GM23338 (cell line): ENCODE measurements around the gene FST. TPM values are rescaled to one million over a fixed set of nuclear protein-coding genes. Genes with fewer than 3 reads are reported as not detected.
A peak's percentile ranks its signal among the peaks of the same experiment; 100 is the strongest.

ENCODE experiments used
- ATAC-seq: fragments of 200-7000 bp; cut with Tn5 transposase; 3 replicates; pipeline ENCODE4 v1.9.1; 2020
- DNase-seq: peaks from one replicate; pipeline ENCODE4 v3.0.0-alpha.2; 2015; ENCODE audit warnings: low spot score
- H2AFZ ChIP-seq: fragments of 200-600 bp; sonication (generic); 2 replicates; pipeline ENCODE4 v1.8.0; 2016; ENCODE audit warnings: antibody characterized with exemption, mild to moderate bottlenecking, moderate library complexity
- H3F3A ChIP-seq: fragments of 200-600 bp; sonication (generic); replicated peaks from 2 replicates; pipeline ENCODE4 v1.8.0; 2017; ENCODE audit warnings: antibody characterized with exemption, mixed run types, low read depth
- H3K27ac ChIP-seq: fragments of 200-600 bp; sonication (generic); 2 replicates; pipeline ENCODE4 v1.6.1; 2016; ENCODE audit warnings: low read depth
- H3K27me3 ChIP-seq: fragments of 200-600 bp; sonication (generic); 2 replicates; pipeline ENCODE4 v1.8.0; 2016; ENCODE audit warnings: mild to moderate bottlenecking, mixed run types, moderate library complexity; ENCODE audit not compliant: insufficient read depth
- H3K36me3 ChIP-seq: fragments of 200-600 bp; sonication (generic); 2 replicates; pipeline ENCODE4 v1.8.0; 2016; ENCODE audit warnings: mild to moderate bottlenecking; ENCODE audit not compliant: insufficient read depth
- H3K4me1 ChIP-seq: fragments of 200-600 bp; sonication (generic); 2 replicates; pipeline ENCODE4 v1.8.0; 2016; ENCODE audit warnings: mild to moderate bottlenecking, moderate library complexity; ENCODE audit not compliant: insufficient read depth
- H3K4me2 ChIP-seq: fragments of 200-600 bp; sonication (generic); 2 replicates; pipeline ENCODE4 v1.7.1; 2017; ENCODE audit warnings: mixed run types
- H3K4me3 ChIP-seq: fragments of 200-600 bp; sonication (generic); 2 replicates; pipeline ENCODE4 v1.6.1; 2016; ENCODE audit warnings: mixed run types
- H3K79me2 ChIP-seq: fragments of 200-600 bp; sonication (generic); replicated peaks from 2 replicates; pipeline ENCODE4 v1.8.0; 2017; ENCODE audit warnings: mild to moderate bottlenecking; ENCODE audit not compliant: insufficient read depth
- H3K9me2 ChIP-seq: fragments of 200-600 bp; sonication (generic); 2 replicates; pipeline ENCODE4 v1.8.0; 2017; ENCODE audit not compliant: insufficient read depth
- H4K20me1 ChIP-seq: fragments of 200-600 bp; sonication (generic); replicated peaks from 2 replicates; pipeline ENCODE4 v1.8.0; 2017; ENCODE audit warnings: mild to moderate bottlenecking; ENCODE audit not compliant: insufficient read depth
- H3K27ac Mint-ChIP-seq: 2 replicates; pipeline ENCODE4 v1.8.0; 2020; ENCODE audit warnings: inconsistent platforms, mild to moderate bottlenecking, moderate library complexity, mixed read lengths
- H3K27me3 Mint-ChIP-seq: 3 replicates; pipeline ENCODE4 v1.8.0; 2022; ENCODE audit warnings: low read depth, mild to moderate bottlenecking, moderate library complexity, mixed read lengths, inconsistent platforms; ENCODE audit not compliant: insufficient read depth, poor library complexity
- H3K36me3 Mint-ChIP-seq: 3 replicates; pipeline ENCODE4 v1.8.0; 2021; ENCODE audit warnings: low read depth, mild to moderate bottlenecking, inconsistent platforms, moderate library complexity, mixed read lengths
- H3K4me1 Mint-ChIP-seq: 3 replicates; pipeline ENCODE4 v1.8.0; 2020; ENCODE audit warnings: mild to moderate bottlenecking, inconsistent platforms, mixed read lengths
- H3K4me3 Mint-ChIP-seq: 3 replicates; pipeline ENCODE4 v1.8.0; 2021; ENCODE audit warnings: moderate library complexity, mild to moderate bottlenecking, inconsistent platforms, mixed read lengths
- H3K9me3 Mint-ChIP-seq: 3 replicates; pipeline ENCODE4 v1.8.0; 2020; ENCODE audit warnings: moderate library complexity, mild to moderate bottlenecking, inconsistent platforms, mixed read lengths
- JUNB ChIP-seq: IDR thresholded peaks from one replicate; pipeline ENCODE4 v1.6.1; 2016; ENCODE audit warnings: antibody characterized with exemption; ENCODE audit not compliant: unreplicated experiment
- NANOG ChIP-seq: IDR thresholded peaks from 2 replicates; pipeline ENCODE4 v1.6.1; 2016; ENCODE audit warnings: antibody characterized with exemption, borderline replicate concordance
- ZNF331 ChIP-seq: fragments of 250-450 bp; sonication (Bioruptor Pico); IDR thresholded peaks from 2 replicates; pipeline ENCODE4 v1.5.0; 2020; ENCODE audit warnings: low read depth, mild to moderate bottlenecking, moderate library complexity
- polyA plus RNA-seq: library from polyadenylated mRNA; unstranded; fragments of >200 nt; fragmentation: Nextera tagmentation; extraction: Ambion mirVana; gene quantifications from 2 replicates; pipeline ENCODE4 v1.2.1, GENCODE V29; 2016
- total RNA-seq: library from RNA; depleted of rRNA; stranded (reverse); fragments of >200 nt; shearing (Covaris generic); gene quantifications from 2 replicates; pipeline ENCODE4 v1.2.3, GENCODE V29; 2014
- TF ChIP-seq, protein P1 (sequence below): IDR thresholded peaks from 2 replicates; pipeline ENCODE4 v1.6.1; 2016; ENCODE audit warnings: antibody characterized with exemption
- TF ChIP-seq, protein P2 (sequence below), 2 experiments: fragments of 200-600 bp in 1 of 2; sonication (generic) in 1 of 2; conservative IDR thresholded peaks; 2 replicates each; pipeline versions ENCODE4 v1.5.1 to v1.6.1; 2016 to 2017; ENCODE audit warnings: antibody characterized with exemption in 2 of 2, low read depth in 2 of 2, mild to moderate bottlenecking in 2 of 2, moderate library complexity in 1 of 2
- TF ChIP-seq, protein P3 (sequence below): fragments of 250-450 bp; sonication (Bioruptor Pico); IDR thresholded peaks from 2 replicates; pipeline ENCODE4 v1.5.0; 2020; ENCODE audit warnings: mild to moderate bottlenecking, moderate library complexity

The FST gene
- total and polyA plus RNA-seq, 2 experiments from 2014 or later, result 7.6 to 13.9 TPM

DNA sequence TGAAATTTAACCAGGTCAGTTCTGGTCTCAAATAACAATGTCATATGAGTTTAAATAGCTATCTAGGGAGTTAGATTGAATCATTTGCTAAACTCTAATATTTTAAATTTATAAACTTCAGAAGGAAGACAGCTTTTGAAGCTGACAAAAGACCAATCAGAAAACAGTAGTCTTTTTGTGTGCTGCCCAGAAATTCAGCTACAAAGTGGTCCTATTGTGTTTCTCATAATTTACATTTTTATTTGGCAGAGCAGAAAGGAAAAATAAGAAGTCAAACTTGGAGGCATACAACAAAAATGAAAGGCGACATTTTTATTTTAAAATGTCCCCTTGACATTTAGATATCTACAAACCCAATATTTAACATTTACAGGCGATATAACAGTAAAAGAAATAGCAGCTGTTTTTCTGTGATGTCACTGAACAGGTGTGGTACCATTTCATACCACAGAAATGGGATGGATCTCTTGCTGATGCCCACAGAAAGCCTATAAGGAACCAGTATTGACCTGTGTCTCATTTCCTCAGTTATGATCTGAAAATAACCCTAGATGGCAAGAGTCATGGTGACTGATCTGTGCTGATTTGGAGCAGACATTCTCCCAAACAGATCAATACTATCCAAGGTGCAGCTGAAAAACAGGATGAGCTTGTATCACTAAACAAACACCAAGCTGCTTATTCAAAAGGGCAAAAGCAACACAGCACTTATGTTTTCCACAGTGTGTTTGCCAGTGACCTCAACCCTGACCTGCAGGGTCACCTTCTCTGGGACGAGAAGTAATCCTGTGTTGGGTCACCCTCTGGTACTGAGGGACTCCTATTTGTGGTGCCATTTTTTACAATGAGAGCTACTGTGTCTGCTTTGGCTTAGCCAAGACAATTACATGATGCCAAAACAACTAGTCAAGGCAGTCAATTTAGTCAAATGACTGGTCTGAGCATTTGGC is 3.6 kb upstream of the FST start:
- Histone ChIP-seq H3K36me3 (no peaks in the 10 kb centered on the region), H3K4me2 (no peak overlapping the region), H3F3A (peaks cover 4% of the 10 kb centered on the region; the same call in 1 of the 2 replicates), H3K9me2 (no peaks in the 10 kb centered on the region), H3K79me2 (peaks cover 5% of the 10 kb centered on the region; the same call in 1 of the 2 replicates), H4K20me1 (no peaks in the 10 kb centered on the region), H3K27me3 (peaks cover 19% of the 10 kb centered on the region), H2AFZ (no peak overlapping the region), H3K4me1 (peaks cover 12% of the 10 kb centered on the region; the same call in 1 of the 2 replicates), H3K27ac (no peak overlapping the region), H3K4me3 (no peak overlapping the region)
- Mint-ChIP-seq H3K27ac (no peak overlapping the region), H3K27me3 (peaks cover 16% of the 10 kb centered on the region), H3K36me3 (no peaks in the 10 kb centered on the region; the same call in 2 of the 3 replicates), H3K9me3 (no peaks in the 10 kb centered on the region; the same call in 2 of the 3 replicates), H3K4me1 (peaks cover 9% of the 10 kb centered on the region), H3K4me3 (no peak overlapping the region)
- DNase-seq (no peak), ATAC-seq (no peak)
- TF ChIP-seq NANOG (no peak), ZNF331 (CRISPR knock-in tag) (no peak), JUNB (no peak)
- TF ChIP-seq, protein P1, sequence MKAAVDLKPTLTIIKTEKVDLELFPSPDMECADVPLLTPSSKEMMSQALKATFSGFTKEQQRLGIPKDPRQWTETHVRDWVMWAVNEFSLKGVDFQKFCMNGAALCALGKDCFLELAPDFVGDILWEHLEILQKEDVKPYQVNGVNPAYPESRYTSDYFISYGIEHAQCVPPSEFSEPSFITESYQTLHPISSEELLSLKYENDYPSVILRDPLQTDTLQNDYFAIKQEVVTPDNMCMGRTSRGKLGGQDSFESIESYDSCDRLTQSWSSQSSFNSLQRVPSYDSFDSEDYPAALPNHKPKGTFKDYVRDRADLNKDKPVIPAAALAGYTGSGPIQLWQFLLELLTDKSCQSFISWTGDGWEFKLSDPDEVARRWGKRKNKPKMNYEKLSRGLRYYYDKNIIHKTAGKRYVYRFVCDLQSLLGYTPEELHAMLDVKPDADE, result no peak

DNA sequence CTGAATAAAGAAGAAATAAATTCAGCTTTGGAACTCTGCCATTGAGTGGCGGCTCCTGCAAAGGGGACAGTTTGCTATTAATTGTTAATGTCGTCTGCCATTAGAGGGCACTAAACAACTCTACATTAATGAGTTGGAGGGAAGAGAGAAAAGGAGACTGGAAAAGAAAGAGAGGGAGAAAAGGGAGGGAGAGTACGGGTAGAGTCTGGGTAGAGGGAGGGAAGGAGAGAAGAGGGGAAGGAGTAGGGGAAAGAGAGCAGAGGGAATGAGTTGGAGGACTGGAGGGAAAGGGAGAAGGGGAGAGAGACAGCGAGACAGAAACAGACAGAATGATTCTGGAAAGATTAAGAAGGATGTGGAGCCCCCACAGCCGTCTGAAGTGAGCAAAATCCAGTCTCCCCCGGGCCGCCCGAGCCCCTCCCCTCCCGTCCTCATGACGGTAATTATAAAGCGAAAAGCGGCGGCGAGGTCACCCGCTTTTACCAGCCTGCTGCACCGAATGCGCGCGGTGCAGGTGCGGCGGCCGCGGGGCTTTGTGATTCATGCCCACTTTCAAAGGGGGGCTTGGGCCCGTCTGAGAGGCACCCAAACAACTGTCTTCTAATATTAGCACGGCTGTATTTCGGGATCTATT is 1.9 kb upstream of the FST start:
- TF ChIP-seq, protein P2, sequence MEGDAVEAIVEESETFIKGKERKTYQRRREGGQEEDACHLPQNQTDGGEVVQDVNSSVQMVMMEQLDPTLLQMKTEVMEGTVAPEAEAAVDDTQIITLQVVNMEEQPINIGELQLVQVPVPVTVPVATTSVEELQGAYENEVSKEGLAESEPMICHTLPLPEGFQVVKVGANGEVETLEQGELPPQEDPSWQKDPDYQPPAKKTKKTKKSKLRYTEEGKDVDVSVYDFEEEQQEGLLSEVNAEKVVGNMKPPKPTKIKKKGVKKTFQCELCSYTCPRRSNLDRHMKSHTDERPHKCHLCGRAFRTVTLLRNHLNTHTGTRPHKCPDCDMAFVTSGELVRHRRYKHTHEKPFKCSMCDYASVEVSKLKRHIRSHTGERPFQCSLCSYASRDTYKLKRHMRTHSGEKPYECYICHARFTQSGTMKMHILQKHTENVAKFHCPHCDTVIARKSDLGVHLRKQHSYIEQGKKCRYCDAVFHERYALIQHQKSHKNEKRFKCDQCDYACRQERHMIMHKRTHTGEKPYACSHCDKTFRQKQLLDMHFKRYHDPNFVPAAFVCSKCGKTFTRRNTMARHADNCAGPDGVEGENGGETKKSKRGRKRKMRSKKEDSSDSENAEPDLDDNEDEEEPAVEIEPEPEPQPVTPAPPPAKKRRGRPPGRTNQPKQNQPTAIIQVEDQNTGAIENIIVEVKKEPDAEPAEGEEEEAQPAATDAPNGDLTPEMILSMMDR (conservative IDR thresholded peaks at IDR 0.05; ENCODE audit: low read depth in 2 of 2), result peak; percentile 71 to 80
- no peak for TF ChIP-seq NANOG
- TF ChIP-seq, protein P3, sequence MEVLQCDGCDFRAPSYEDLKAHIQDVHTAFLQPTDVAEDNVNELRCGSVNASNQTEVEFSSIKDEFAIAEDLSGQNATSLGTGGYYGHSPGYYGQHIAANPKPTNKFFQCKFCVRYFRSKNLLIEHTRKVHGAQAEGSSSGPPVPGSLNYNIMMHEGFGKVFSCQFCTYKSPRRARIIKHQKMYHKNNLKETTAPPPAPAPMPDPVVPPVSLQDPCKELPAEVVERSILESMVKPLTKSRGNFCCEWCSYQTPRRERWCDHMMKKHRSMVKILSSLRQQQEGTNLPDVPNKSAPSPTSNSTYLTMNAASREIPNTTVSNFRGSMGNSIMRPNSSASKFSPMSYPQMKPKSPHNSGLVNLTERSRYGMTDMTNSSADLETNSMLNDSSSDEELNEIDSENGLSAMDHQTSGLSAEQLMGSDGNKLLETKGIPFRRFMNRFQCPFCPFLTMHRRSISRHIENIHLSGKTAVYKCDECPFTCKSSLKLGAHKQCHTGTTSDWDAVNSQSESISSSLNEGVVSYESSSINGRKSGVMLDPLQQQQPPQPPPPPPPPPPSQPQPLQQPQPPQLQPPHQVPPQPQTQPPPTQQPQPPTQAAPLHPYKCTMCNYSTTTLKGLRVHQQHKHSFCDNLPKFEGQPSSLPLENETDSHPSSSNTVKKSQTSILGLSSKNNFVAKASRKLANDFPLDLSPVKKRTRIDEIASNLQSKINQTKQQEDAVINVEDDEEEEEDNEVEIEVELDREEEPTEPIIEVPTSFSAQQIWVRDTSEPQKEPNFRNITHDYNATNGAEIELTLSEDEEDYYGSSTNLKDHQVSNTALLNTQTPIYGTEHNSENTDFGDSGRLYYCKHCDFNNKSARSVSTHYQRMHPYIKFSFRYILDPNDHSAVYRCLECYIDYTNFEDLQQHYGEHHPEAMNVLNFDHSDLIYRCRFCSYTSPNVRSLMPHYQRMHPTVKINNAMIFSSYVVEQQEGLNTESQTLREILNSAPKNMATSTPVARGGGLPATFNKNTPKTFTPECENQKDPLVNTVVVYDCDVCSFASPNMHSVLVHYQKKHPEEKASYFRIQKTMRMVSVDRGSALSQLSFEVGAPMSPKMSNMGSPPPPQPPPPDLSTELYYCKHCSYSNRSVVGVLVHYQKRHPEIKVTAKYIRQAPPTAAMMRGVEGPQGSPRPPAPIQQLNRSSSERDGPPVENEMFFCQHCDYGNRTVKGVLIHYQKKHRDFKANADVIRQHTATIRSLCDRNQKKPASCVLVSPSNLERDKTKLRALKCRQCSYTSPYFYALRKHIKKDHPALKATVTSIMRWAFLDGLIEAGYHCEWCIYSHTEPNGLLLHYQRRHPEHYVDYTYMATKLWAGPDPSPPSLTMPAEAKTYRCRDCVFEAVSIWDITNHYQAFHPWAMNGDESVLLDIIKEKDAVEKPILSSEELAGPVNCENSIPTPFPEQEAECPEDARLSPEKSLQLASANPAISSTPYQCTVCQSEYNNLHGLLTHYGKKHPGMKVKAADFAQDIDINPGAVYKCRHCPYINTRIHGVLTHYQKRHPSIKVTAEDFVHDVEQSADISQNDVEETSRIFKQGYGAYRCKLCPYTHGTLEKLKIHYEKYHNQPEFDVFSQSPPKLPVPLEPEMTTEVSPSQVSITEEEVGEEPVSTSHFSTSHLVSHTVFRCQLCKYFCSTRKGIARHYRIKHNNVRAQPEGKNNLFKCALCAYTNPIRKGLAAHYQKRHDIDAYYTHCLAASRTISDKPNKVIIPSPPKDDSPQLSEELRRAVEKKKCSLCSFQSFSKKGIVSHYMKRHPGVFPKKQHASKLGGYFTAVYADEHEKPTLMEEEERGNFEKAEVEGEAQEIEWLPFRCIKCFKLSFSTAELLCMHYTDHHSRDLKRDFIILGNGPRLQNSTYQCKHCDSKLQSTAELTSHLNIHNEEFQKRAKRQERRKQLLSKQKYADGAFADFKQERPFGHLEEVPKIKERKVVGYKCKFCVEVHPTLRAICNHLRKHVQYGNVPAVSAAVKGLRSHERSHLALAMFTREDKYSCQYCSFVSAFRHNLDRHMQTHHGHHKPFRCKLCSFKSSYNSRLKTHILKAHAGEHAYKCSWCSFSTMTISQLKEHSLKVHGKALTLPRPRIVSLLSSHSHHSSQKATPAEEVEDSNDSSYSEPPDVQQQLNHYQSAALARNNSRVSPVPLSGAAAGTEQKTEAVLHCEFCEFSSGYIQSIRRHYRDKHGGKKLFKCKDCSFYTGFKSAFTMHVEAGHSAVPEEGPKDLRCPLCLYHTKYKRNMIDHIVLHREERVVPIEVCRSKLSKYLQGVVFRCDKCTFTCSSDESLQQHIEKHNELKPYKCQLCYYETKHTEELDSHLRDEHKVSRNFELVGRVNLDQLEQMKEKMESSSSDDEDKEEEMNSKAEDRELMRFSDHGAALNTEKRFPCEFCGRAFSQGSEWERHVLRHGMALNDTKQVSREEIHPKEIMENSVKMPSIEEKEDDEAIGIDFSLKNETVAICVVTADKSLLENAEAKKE (CRISPR knock-in tag), result peak; percentile 15; the same call in 1 of the 2 replicates
- Histone ChIP-seq H3K4me3 (peak overlapping the region; percentile 96), H4K20me1 (no peaks in the 10 kb centered on the region), H3F3A (peaks cover 4% of the 10 kb centered on the region; the same call in 1 of the 2 replicates), H3K27me3 (peaks cover 24% of the 10 kb centered on the region), H2AFZ (no peak overlapping the region), H3K36me3 (no peaks in the 10 kb centered on the region), H3K4me1 (peaks cover 15% of the 10 kb centered on the region), H3K27ac (no peak overlapping the region), H3K4me2 (peak overlapping the region; percentile 100), H3K9me2 (no peaks in the 10 kb centered on the region), H3K79me2 (peaks cover 10% of the 10 kb centered on the region)
- Mint-ChIP-seq H3K4me1 (peaks cover 12% of the 10 kb centered on the region), H3K9me3 (no peaks in the 10 kb centered on the region; the same call in 2 of the 3 replicates), H3K27me3 (peaks cover 16% of the 10 kb centered on the region), H3K4me3 (peak overlapping the region; percentile 96), H3K27ac (peak overlapping the region; percentile 51), H3K36me3 (peaks cover 6% of the 10 kb centered on the region)
- ATAC-seq (peak; percentile 33), DNase-seq (peak; percentile 90)
